Tibial artery (tissue), 4 donors: ENCODE results near the gene TMEM213.

Experiments
- DNase-seq, 2 donors: peaks; one replicate each; pipeline ENCODE4 v3.0.0-alpha.2; 2019
- H3K27ac ChIP-seq, 2 donors: fragments of 200-600 bp; sonication (generic) in 1 of 2; 1 replicate in 1 of 2; 2 replicates in 1 of 2; pipeline ENCODE4 v1.5.1; 2018 to 2019; ENCODE audit warnings: mild to moderate bottlenecking in 1 of 2
- H3K27me3 ChIP-seq, 2 donors: fragments of 200-600 bp; sonication (generic) in 1 of 2; one replicate each; pipeline versions ENCODE4 v1.5.1 to v1.6.0; 2016 to 2019
- H3K36me3 ChIP-seq, 3 donors: fragments of 200-600 bp; sonication (generic) in 2 of 3; one replicate each; pipeline ENCODE4 v1.5.1; 2016 to 2019; ENCODE audit warnings: mild to moderate bottlenecking in 2 of 3
- H3K4me1 ChIP-seq, 4 donors: fragments of 200-600 bp; sonication (generic) in 2 of 4; 1 replicate in 3 of 4; 2 replicates in 1 of 4; pipeline ENCODE4 v1.5.1; 2016 to 2019
- H3K4me3 ChIP-seq, 2 donors: fragments of 200-600 bp; sonication (generic) in 1 of 2; 1 replicate in 1 of 2; 2 replicates in 1 of 2; pipeline ENCODE4 v1.5.1; 2018 to 2019; ENCODE audit warnings: mild to moderate bottlenecking in 2 of 2
- H3K9me3 ChIP-seq, 3 donors: fragments of 200-600 bp; sonication (generic) in 1 of 3; one replicate each; pipeline ENCODE4 v1.5.1; 2016 to 2019
- intact Hi-C: fragments of 100-400 bp; cut with DNase I; formaldehyde crosslinking; loops from one replicate; pipeline ENCODE4 v1.15.0; 2023; ENCODE audit warnings: low total_unique reads
- TF ChIP-seq, protein P1 (sequence below), 2 experiments: fragments of 200-600 bp in 1 of 2; fragments of 450-650 bp in 1 of 2; IDR thresholded peaks; one replicate each; pipeline ENCODE4 v1.5.1; 2017 to 2019; ENCODE audit warnings: antibody characterized with exemption in 2 of 2, mild to moderate bottlenecking in 1 of 2, moderate library complexity in 1 of 2

TMEM213 gene

DNA sequence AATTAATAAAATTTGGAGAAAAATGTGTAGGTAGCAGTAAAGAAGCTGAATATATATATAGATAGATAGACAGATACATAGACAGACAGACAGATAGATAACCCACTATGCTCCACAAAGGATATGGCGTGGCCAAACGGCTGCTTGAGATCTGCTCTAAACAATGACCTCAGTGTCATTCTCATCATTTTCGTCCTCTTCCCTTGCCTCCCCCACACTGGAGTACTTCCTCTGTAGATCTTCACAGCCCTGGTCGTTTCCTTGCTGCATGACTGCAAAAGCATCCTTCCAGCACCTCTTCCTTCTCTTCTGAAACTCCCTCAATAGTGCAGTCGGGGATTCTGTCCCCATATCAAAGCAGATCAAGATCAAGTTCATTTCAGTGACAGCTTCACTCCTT lies 35.8 kb downstream of the TMEM213 start:
- intact Hi-C loops, result no loop called here
- TF ChIP-seq, protein P1, sequence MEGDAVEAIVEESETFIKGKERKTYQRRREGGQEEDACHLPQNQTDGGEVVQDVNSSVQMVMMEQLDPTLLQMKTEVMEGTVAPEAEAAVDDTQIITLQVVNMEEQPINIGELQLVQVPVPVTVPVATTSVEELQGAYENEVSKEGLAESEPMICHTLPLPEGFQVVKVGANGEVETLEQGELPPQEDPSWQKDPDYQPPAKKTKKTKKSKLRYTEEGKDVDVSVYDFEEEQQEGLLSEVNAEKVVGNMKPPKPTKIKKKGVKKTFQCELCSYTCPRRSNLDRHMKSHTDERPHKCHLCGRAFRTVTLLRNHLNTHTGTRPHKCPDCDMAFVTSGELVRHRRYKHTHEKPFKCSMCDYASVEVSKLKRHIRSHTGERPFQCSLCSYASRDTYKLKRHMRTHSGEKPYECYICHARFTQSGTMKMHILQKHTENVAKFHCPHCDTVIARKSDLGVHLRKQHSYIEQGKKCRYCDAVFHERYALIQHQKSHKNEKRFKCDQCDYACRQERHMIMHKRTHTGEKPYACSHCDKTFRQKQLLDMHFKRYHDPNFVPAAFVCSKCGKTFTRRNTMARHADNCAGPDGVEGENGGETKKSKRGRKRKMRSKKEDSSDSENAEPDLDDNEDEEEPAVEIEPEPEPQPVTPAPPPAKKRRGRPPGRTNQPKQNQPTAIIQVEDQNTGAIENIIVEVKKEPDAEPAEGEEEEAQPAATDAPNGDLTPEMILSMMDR (IDR thresholded peaks at IDR 0.05), result no peak
- Histone ChIP-seq H3K36me3 (no peaks in the 10 kb centered on the region), H3K27me3 (no peaks in the 10 kb centered on the region), H3K4me1 (no peaks in the 10 kb centered on the region), H3K27ac (no peak overlapping the region), H3K9me3 (no peaks in the 10 kb centered on the region), H3K4me3 (no peak overlapping the region)
- no peak for DNase-seq

DNA sequence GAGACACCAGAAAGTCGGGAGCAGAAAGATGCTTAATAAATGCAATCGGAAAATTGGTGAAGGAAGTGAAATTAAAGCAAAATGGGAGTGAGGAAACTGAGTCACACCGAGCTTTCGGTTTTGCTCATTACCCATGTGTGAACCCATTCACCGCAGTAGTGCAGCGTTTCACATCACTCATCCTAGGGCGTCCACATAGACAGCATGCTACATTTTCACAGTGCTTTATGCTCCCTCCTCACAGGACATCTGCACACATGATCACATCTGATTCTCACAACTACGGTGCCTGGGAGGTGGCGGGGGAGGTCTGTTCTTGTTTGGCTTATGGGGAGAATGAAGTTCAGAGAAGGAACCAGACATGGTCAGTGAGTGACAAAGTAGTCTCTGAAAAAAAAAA lies 36.8 kb downstream of the TMEM213 start:
- H3K36me3 ChIP-seq, result no peaks in the 10 kb centered on the region
- no peak for DNase-seq
- no peaks in the 10 kb centered on the region for H3K27me3 ChIP-seq
- H3K27ac ChIP-seq, result no peak overlapping the region
- H3K4me1 ChIP-seq, result no peaks in the 10 kb centered on the region
- intact Hi-C loops, result no loop called here
- H3K4me3 ChIP-seq, result no peak overlapping the region
- H3K9me3 ChIP-seq, result no peaks in the 10 kb centered on the region
- TF ChIP-seq, protein P1 (IDR thresholded peaks at IDR 0.05), result no peak

DNA sequence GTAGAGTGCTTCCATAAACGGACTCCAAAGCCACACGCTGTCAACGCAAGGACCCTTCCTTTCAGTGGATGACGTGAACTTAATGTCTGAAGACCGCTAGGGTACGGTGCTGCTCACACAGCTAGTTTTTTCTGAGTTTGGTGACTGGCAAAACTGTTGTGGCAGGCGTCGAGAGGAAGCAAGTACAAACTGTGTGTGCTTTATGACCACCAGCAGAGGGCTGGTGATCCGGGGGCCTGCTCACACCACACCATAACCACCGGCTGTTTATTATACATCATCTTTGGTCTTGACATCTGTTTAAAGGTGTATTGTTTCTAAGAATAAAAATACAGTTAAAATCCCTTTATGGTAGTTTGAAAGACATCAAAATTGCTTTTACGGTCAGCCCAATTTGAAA lies 37.3 kb downstream of the TMEM213 start:
- Histone ChIP-seq H3K9me3 (no peaks in the 10 kb centered on the region), H3K4me1 (no peaks in the 10 kb centered on the region), H3K27me3 (no peaks in the 10 kb centered on the region), H3K4me3 (no peak overlapping the region), H3K36me3 (no peaks in the 10 kb centered on the region), H3K27ac (no peak overlapping the region)
- no peak for DNase-seq
- intact Hi-C loops, result no loop called here
- TF ChIP-seq, protein P1 (IDR thresholded peaks at IDR 0.05), result no peak

DNA sequence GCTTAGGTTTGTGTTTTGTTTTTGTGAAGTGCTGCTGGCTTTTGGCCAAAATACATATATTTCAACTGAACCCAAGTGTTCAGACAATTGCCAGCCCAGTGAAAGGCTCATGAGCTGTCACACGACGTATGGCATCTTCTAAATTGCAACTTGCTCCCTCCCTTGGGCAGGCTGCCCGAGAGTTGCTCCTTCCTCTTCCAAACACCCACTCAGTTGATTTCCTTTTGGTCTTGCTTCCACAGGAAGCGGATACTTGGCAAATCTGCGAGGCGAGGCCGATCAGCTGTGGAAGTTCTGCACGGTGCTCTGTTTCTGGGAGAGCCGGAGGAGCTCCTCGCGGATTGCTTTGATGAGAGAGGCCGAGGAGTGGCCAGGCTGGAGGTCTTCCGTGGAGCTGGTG lies 39.8 kb downstream of the TMEM213 start:
- no peak for DNase-seq
- H3K36me3 ChIP-seq, result no peaks in the 10 kb centered on the region
- H3K27ac ChIP-seq, result no peak overlapping the region
- no peaks in the 10 kb centered on the region for H3K9me3 ChIP-seq
- TF ChIP-seq, protein P1 (IDR thresholded peaks at IDR 0.05), result no peak
- no peaks in the 10 kb centered on the region for H3K27me3 ChIP-seq
- H3K4me3 ChIP-seq, result no peak overlapping the region
- intact Hi-C loops, result no loop called here
- no peaks in the 10 kb centered on the region for H3K4me1 ChIP-seq

DNA sequence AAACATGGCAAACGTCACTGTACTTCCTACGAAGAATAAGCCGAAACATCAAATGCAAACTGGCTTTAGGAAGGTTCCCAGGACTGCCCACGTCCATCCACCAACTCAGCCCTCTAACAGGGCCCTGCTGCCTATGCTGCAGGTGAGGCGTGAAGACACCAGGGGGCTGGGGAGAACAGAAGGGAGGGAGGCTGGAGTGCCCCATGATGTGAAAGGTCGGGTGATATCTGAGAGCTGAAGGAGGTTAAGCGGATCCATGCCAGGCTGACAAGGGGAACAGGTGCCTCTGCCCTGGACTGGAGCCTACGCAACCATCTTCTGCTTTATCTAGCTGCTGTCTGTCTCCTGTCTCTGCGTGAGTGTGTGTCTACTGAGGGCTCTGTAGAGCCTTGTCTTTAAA lies 40.4 kb downstream of the TMEM213 start:
- Histone ChIP-seq H3K27ac (no peak overlapping the region), H3K4me3 (no peak overlapping the region), H3K4me1 (no peaks in the 10 kb centered on the region), H3K27me3 (no peaks in the 10 kb centered on the region), H3K36me3 (no peaks in the 10 kb centered on the region), H3K9me3 (no peaks in the 10 kb centered on the region)
- intact Hi-C loops, result no loop called here
- no peak for DNase-seq
- TF ChIP-seq, protein P1 (IDR thresholded peaks at IDR 0.05), result no peak

DNA sequence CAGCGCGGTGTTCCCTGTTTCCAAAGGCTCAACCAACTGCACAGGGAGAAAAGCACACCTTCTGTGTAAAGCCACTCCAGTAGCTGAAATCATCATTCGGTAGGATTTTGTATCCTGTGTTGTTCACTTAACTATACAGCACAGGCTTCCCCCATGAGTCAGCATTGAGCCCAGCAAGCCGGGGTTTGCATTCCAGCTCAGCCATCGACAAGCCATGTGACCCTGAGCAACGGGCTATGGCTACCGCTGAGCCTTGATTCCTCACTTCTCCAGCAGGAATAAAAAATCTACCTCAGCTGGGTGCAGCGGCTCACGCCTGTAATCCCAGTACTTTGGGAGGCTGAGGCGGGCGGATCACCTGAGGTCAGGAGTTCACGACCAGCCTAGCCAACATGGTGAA lies 44.3 kb downstream of the TMEM213 start:
- no peaks in the 10 kb centered on the region for H3K9me3 ChIP-seq
- DNase-seq, result no peak
- H3K4me1 ChIP-seq, result no peaks in the 10 kb centered on the region

More for the DNA sequence above, 44.3 kb downstream of the TMEM213 start:
- Histone ChIP-seq H3K27me3 (no peaks in the 10 kb centered on the region), H3K4me3 (no peak overlapping the region), H3K27ac (no peak overlapping the region), H3K36me3 (no peaks in the 10 kb centered on the region)
- TF ChIP-seq, protein P1 (IDR thresholded peaks at IDR 0.05), result no peak
- intact Hi-C loops, result no loop called here
